Measurements from ENCODE around the gene NLN. TPM values are rescaled to one million over a fixed set of nuclear protein-coding genes. Genes with fewer than 3 reads are reported as not detected.
"Not testable (repeated sequence)": the region's sequence is repeated elsewhere in the genome, so short reads cannot be mapped to it uniquely, and the experiment has no call there.

Gene NLN
- total and polyA plus RNA-seq, 2 of the 13 experiments (the other 11 are each of a cell fraction or from before 2014, with no cell fraction given): 11.9 to 36.7 TPM

DNA sequence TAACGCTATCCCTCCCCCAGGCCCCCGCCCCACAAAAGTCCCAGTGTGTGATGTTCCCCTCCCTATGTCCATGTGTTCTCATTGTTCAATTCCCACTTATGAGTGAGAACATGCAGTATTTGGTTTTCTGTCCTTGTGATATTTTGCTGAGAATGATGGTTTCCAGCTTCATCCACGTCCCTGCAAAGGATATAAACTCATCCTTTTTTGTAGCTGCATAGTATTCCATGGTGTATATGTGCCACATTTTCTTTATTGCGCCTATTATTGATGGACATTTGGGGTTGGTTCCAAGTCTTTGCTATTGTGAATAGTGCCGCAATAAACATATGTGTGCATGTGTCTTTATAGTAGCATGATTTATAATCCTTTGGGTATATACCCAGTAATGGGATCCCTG is 125.0 kb downstream of the NLN start:
- in situ Hi-C loops (cut with HindIII; ENCODE audit: extremely low pct_ligation_motif_present, low pct_unique_long_range_greater_than_20kb); H3K9me3 ChIP-seq (ENCODE audit: low read length); H3K9ac ChIP-seq (ENCODE audit: insufficient read depth, low read depth, low read length); FAIRE-seq; DNase-seq (ENCODE audit: low spot score); H3K27ac ChIP-seq (ENCODE audit: extremely low read length, insufficient read depth, low read length); H3K79me2 ChIP-seq (ENCODE audit: insufficient read depth, low read length); BruUV-seq (replicated peaks); H2AFZ ChIP-seq (ENCODE audit: low read length); H4K20me1 ChIP-seq (ENCODE audit: insufficient read depth, low read length); intact Hi-C loops (cut with micrococcal nuclease; ENCODE audit: unreplicated experiment); H3K4me2 ChIP-seq (ENCODE audit: low read depth, low read length); H3K36me3 ChIP-seq (replicated peaks in 1 of 2; ENCODE audit: control insufficient read depth in 1 of 2, insufficient read depth in 2 of 2, low read length in 2 of 2); POLR2A ChIA-PET; H3K27me3 ChIP-seq (ENCODE audit: control insufficient read depth in 1 of 2, insufficient read depth in 2 of 2, low read length in 2 of 2); H3K4me3 ChIP-seq (replicated peaks in 1 of 3; ENCODE audit: insufficient read depth in 1 of 3, low read depth in 2 of 3, low read length in 3 of 3); CTCF ChIA-PET (ENCODE audit: low intra/inter-chr PET ratio, low total read pairs); ATAC-seq: not testable (repeated sequence)
- H3K4me1 ChIP-seq (ENCODE audit: insufficient read depth, low read length): peaks cover 32% of the 10 kb centered on the region
- 69% methylated on average over 5 of the region's 5 CpGs for WGBS (ENCODE audit: low lambda C conversion rate)

DNA sequence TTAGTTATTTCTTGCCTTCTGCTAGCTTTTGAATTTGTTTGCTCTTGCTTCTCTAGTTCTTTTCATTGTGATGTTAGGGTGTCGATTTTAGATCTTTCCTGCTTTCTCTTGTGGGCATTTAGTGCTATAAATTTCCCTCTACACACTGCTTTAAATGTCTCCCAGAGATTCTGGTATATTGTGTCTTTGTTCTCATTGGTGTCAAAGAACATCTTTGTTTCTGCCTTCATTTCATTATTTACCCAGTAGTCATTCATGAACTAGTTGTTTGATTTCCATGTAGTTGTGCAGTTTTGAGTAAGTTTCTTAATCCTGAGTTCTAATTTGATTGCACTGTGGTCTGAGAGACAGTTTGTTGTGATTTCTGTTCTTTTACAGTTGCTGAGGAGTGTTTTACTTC is 127.9 kb downstream of the NLN start:
- CTCF ChIA-PET (ENCODE audit: low intra/inter-chr PET ratio, low total read pairs); H3K79me2 ChIP-seq (ENCODE audit: insufficient read depth, low read length); FAIRE-seq; H3K27me3 ChIP-seq (ENCODE audit: control insufficient read depth in 1 of 2, insufficient read depth in 2 of 2, low read length in 2 of 2); H3K9ac ChIP-seq (ENCODE audit: insufficient read depth, low read depth, low read length); ATAC-seq; H3K27ac ChIP-seq (ENCODE audit: extremely low read length, insufficient read depth, low read length); intact Hi-C loops (cut with micrococcal nuclease; ENCODE audit: unreplicated experiment); POLR2A ChIA-PET; H3K9me3 ChIP-seq (ENCODE audit: low read length); H3K36me3 ChIP-seq (replicated peaks in 1 of 2; ENCODE audit: control insufficient read depth in 1 of 2, insufficient read depth in 2 of 2, low read length in 2 of 2); H3K4me3 ChIP-seq (replicated peaks in 1 of 3; ENCODE audit: insufficient read depth in 1 of 3, low read depth in 2 of 3, low read length in 3 of 3); H2AFZ ChIP-seq (ENCODE audit: low read length); BruUV-seq (replicated peaks); H4K20me1 ChIP-seq (ENCODE audit: insufficient read depth, low read length); in situ Hi-C loops (cut with HindIII; ENCODE audit: extremely low pct_ligation_motif_present, low pct_unique_long_range_greater_than_20kb); H3K4me2 ChIP-seq (ENCODE audit: low read depth, low read length); TF ChIP-seq FOXA1, SOX13 (IDR thresholded peaks at IDR 0.05): not testable (repeated sequence)
- TF ChIP-seq FOXA1 (CRISPR knock-in tag; IDR thresholded peaks at IDR 0.05) (peak; percentile 46; the same call in 1 of the 2 replicates), ZFP90 (CRISPR knock-in tag; IDR thresholded peaks at IDR 0.05; ENCODE audit: borderline replicate concordance) (peak; percentile 84; the same call in 1 of the 2 replicates), SOX13 (CRISPR knock-in tag; conservative IDR thresholded peaks at IDR 0.05 in 1 of 2, IDR thresholded peaks at IDR 0.05 in 1 of 2) (peak in 1 of 2 experiments; percentile 69; a peak in 2 of 4 replicates), FOXA3 (CRISPR knock-in tag; IDR thresholded peaks at IDR 0.05) (0 out of 2 replicates have a peak, but pooled peaks have one; percentile 28), SOX5 (CRISPR knock-in tag; IDR thresholded peaks at IDR 0.05; ENCODE audit: borderline replicate concordance) (peak; percentile 52; the same call in 1 of the 2 replicates)
- TF ChIP-seq, protein P1, sequence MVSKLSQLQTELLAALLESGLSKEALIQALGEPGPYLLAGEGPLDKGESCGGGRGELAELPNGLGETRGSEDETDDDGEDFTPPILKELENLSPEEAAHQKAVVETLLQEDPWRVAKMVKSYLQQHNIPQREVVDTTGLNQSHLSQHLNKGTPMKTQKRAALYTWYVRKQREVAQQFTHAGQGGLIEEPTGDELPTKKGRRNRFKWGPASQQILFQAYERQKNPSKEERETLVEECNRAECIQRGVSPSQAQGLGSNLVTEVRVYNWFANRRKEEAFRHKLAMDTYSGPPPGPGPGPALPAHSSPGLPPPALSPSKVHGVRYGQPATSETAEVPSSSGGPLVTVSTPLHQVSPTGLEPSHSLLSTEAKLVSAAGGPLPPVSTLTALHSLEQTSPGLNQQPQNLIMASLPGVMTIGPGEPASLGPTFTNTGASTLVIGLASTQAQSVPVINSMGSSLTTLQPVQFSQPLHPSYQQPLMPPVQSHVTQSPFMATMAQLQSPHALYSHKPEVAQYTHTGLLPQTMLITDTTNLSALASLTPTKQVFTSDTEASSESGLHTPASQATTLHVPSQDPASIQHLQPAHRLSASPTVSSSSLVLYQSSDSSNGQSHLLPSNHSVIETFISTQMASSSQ (IDR thresholded peaks at IDR 0.05; ENCODE audit: low read depth): 0 out of 2 replicates have a peak, but pooled peaks have one; percentile 29
- TF ChIP-seq, protein P1 (CRISPR knock-in tag; IDR thresholded peaks at IDR 0.05; ENCODE audit: borderline replicate concordance): not testable (repeated sequence)
- DNase-seq (ENCODE audit: low spot score): peak; percentile 27
- WGBS (ENCODE audit: low lambda C conversion rate): 0% methylated on average over 1 of the region's 1 CpG
- H3K4me1 ChIP-seq (ENCODE audit: insufficient read depth, low read length): peaks cover 40% of the 10 kb centered on the region

Measured in HepG2 (cell line).